ENCODE data around the gene EHD1.

EHD1 gene

GRCh38 chr11:64871492-64871891 lies 6.9 kb downstream of the EHD1 start:
- no peak for DNase-seq

- no peak for DNase-seq
Observed at GRCh38 chr11:64870893-64871466, 7.4 kb downstream of the EHD1 start.

GRCh38 chr11:64870176-64870892 lies 8.1 kb downstream of the EHD1 start:
- DNase-seq: no peak

- no peak for DNase-seq
Observed at GRCh38 chr11:64869571-64870175, 8.7 kb downstream of the EHD1 start.

GRCh38 chr11:64868904-64869570 lies 9.4 kb downstream of the EHD1 start:
- peak; percentile 13 for DNase-seq

GRCh38 chr11:64867748-64868462 lies 10.5 kb downstream of the EHD1 start:
- DNase-seq: no peak

GRCh38 chr11:64866173-64866491 lies 12.3 kb downstream of the EHD1 start:
- DNase-seq: no peak

GRCh38 chr11:64865286-64866172 lies 12.9 kb downstream of the EHD1 start:
- no peak for DNase-seq

- DNase-seq: no peak
Observed at GRCh38 chr11:64864473-64865285, 13.7 kb downstream of the EHD1 start.

- DNase-seq: no peak
Observed at GRCh38 chr11:64864135-64864472, 14.3 kb downstream of the EHD1 start.

- DNase-seq: no peak
Observed at GRCh38 chr11:64863391-64864060, 14.9 kb downstream of the EHD1 start.

- DNase-seq: peak; percentile 16
Observed at GRCh38 chr11:64862987-64863390, 15.4 kb downstream of the EHD1 start.

GRCh38 chr11:64861227-64861975 lies 17.0 kb downstream of the EHD1 start:
- DNase-seq: no peak

- no peak for DNase-seq
Observed at GRCh38 chr11:64859542-64860414, 18.6 kb downstream of the EHD1 start.

GRCh38 chr11:64858467-64859263 lies 19.8 kb downstream of the EHD1 start:
- no peak for DNase-seq

- no peak for DNase-seq
Observed at GRCh38 chr11:64857485-64857884, 20.9 kb downstream of the EHD1 start.

GRCh38 chr11:64856382-64857227 lies 21.8 kb downstream of the EHD1 start:
- DNase-seq: no peak
